H9 (cell line): Measurements from ENCODE around the gene CCDC182. TPM values are rescaled to one million over a fixed set of nuclear protein-coding genes. Genes with fewer than 3 reads are reported as not detected.

Experiments used
- DNase-seq: peaks from one replicate; pipeline ENCODE4 v3.0.0-alpha.2; 2017
- H2AFZ ChIP-seq: one replicate; pipeline ENCODE4 v1.6.1; 2013; ENCODE audit warnings: mild to moderate bottlenecking, low read length, control low read depth, moderate library complexity
- H2AK5ac ChIP-seq: 2 replicates; pipeline ENCODE4 v1.6.1; 2013; ENCODE audit warnings: low read length, control low read depth, mixed read lengths; ENCODE audit not compliant: insufficient read length
- H2BK120ac ChIP-seq: one replicate; pipeline ENCODE4 v1.6.1; 2013; ENCODE audit warnings: low read depth, mild to moderate bottlenecking, low read length, control low read depth, inconsistent platforms; ENCODE audit not compliant: poor library complexity, severe bottlenecking
- H2BK12ac ChIP-seq: 2 replicates; pipeline ENCODE4 v1.6.1; 2013; ENCODE audit warnings: low read length, control low read depth, mixed read lengths, low read depth; ENCODE audit not compliant: insufficient read length
- H2BK15ac ChIP-seq: 2 replicates; pipeline ENCODE4 v1.6.1; 2013; ENCODE audit warnings: low read depth, low read length, control low read depth
- H2BK20ac ChIP-seq: one replicate; pipeline ENCODE4 v1.6.1; 2013; ENCODE audit warnings: low read depth, mild to moderate bottlenecking, low read length, control low read depth, inconsistent platforms; ENCODE audit not compliant: poor library complexity, severe bottlenecking
- H2BK5ac ChIP-seq: 2 replicates; pipeline ENCODE4 v1.6.1; 2013; ENCODE audit warnings: low read length, control low read depth, mixed read lengths; ENCODE audit not compliant: insufficient read length
- H3K14ac ChIP-seq: 2 replicates; pipeline ENCODE4 v1.6.1; 2013; ENCODE audit warnings: low read length, control low read depth; ENCODE audit not compliant: insufficient read depth
- H3K18ac ChIP-seq: 2 replicates; pipeline ENCODE4 v1.6.1; 2013; ENCODE audit warnings: low read depth, mild to moderate bottlenecking, mixed read lengths, low read length, control low read depth; ENCODE audit not compliant: insufficient read length
- H3K23ac ChIP-seq: 2 replicates; pipeline ENCODE4 v1.6.1; 2013; ENCODE audit warnings: low read length, control low read depth, mixed read lengths, low read depth; ENCODE audit not compliant: insufficient read length
- H3K23me2 ChIP-seq: 2 replicates; pipeline ENCODE4 v1.6.1; 2013; ENCODE audit warnings: low read depth, mild to moderate bottlenecking, mixed read lengths, low read length, control low read depth; ENCODE audit not compliant: insufficient read length, poor library complexity, severe bottlenecking
- H3K27ac ChIP-seq: 2 replicates; pipeline ENCODE4 v1.5.1; 2013; ENCODE audit warnings: low read length, control low read depth, mixed read lengths, low read depth; ENCODE audit not compliant: insufficient read length
- H3K27me3 ChIP-seq: 2 replicates; pipeline ENCODE4 v1.6.1; 2013; ENCODE audit warnings: low read length, control low read depth, inconsistent platforms; ENCODE audit not compliant: insufficient read depth
- H3K4ac ChIP-seq: 2 replicates; pipeline ENCODE4 v1.6.1; 2013; ENCODE audit warnings: low read depth, mild to moderate bottlenecking, control low read depth, inconsistent platforms, low read length, moderate library complexity
- H3K4me1 ChIP-seq: 2 replicates; pipeline ENCODE4 v1.6.1; 2013; ENCODE audit warnings: low read length, control low read depth, inconsistent platforms; ENCODE audit not compliant: insufficient read depth
- H3K4me2 ChIP-seq: 2 replicates; pipeline ENCODE4 v1.6.1; 2013; ENCODE audit warnings: low read length, control low read depth, mixed read lengths; ENCODE audit not compliant: insufficient read length, insufficient read depth
- H3K56ac ChIP-seq: 2 replicates; pipeline ENCODE4 v1.6.1; 2013; ENCODE audit warnings: low read depth, mild to moderate bottlenecking, mixed read lengths, low read length, control low read depth; ENCODE audit not compliant: insufficient read length
- H3K79me1 ChIP-seq: 2 replicates; pipeline ENCODE4 v1.6.1; 2013; ENCODE audit warnings: low read depth, mild to moderate bottlenecking, moderate library complexity, low read length, control low read depth, inconsistent platforms; ENCODE audit not compliant: insufficient read depth, poor library complexity, severe bottlenecking
- H3K79me2 ChIP-seq: 2 replicates; pipeline ENCODE4 v1.6.1; 2013; ENCODE audit warnings: low read length, control low read depth, inconsistent platforms; ENCODE audit not compliant: insufficient read depth
- H3K9ac ChIP-seq: 2 replicates; pipeline ENCODE4 v1.6.1; 2013; ENCODE audit warnings: low read length, control low read depth, mixed read lengths; ENCODE audit not compliant: insufficient read length; ENCODE audit errors: extremely low read depth
- H3K9me3 ChIP-seq: one replicate; pipeline ENCODE4 v1.6.1; 2013; ENCODE audit warnings: low read depth, low read length, inconsistent platforms; ENCODE audit not compliant: control insufficient read depth
- H3T11ph ChIP-seq: one replicate; pipeline ENCODE4 v1.6.1; 2013; ENCODE audit warnings: mild to moderate bottlenecking, low read length, control low read depth, inconsistent platforms
- H4K20me1 ChIP-seq: one replicate; pipeline ENCODE4 v1.6.1; 2013; ENCODE audit not compliant: control insufficient read depth, insufficient read length, insufficient read depth
- H4K5ac ChIP-seq: 2 replicates; pipeline ENCODE4 v1.6.1; 2013; ENCODE audit warnings: low read depth, mild to moderate bottlenecking, mixed read lengths, low read length, control low read depth; ENCODE audit not compliant: insufficient read length
- H4K8ac ChIP-seq: replicated peaks from 2 replicates; pipeline ENCODE4 v1.6.1; 2013; ENCODE audit warnings: low read length, control low read depth, mixed read lengths, low read depth; ENCODE audit not compliant: insufficient read length
- H4K91ac ChIP-seq: 2 replicates; pipeline ENCODE4 v1.6.1; 2013; ENCODE audit warnings: low read depth, mild to moderate bottlenecking, moderate library complexity, mixed read lengths, low read length, control low read depth; ENCODE audit not compliant: insufficient read length
- H3K27ac Mint-ChIP-seq, 3 experiments: 2 replicates in 2 of 3; 3 replicates in 1 of 3; pipeline ENCODE4 v1.8.0; 2020 to 2021; ENCODE audit warnings: mixed read lengths in 3 of 3, mild to moderate bottlenecking in 1 of 3, moderate library complexity in 1 of 3
- H3K27me3 Mint-ChIP-seq: 2 replicates; pipeline ENCODE4 v1.8.0; 2021; ENCODE audit warnings: low read depth, mild to moderate bottlenecking, moderate library complexity, mixed read lengths
- H3K36me3 Mint-ChIP-seq, 3 experiments: 2 replicates in 2 of 3; 3 replicates in 1 of 3; pipeline ENCODE4 v1.8.0; 2020 to 2021; ENCODE audit warnings: low read depth in 3 of 3, mixed read lengths in 3 of 3; ENCODE audit not compliant: insufficient read depth in 1 of 3
- H3K4me1 Mint-ChIP-seq, 2 experiments: 2 replicates each; pipeline ENCODE4 v1.8.0; 2020; ENCODE audit warnings: mixed read lengths in 2 of 2
- H3K4me3 Mint-ChIP-seq, 2 experiments: 2 replicates in 1 of 2; 3 replicates in 1 of 2; pipeline ENCODE4 v1.8.0; 2020 to 2021; ENCODE audit warnings: mild to moderate bottlenecking in 2 of 2, mixed read lengths in 2 of 2, moderate library complexity in 1 of 2
- H3K9me3 Mint-ChIP-seq, 2 experiments: 2 replicates in 1 of 2; 3 replicates in 1 of 2; pipeline ENCODE4 v1.8.0; 2020; ENCODE audit warnings: mild to moderate bottlenecking in 2 of 2, mixed read lengths in 2 of 2, moderate library complexity in 1 of 2
- CTCF ChIP-seq: fragments of 200-600 bp; sonication (generic); conservative IDR thresholded peaks from 3 replicates; pipeline ENCODE4 v1.8.0; 2021; ENCODE audit warnings: antibody characterized with exemption, mild to moderate bottlenecking
- WGBS: extraction: QIAGEN DNeasy Blood & Tissue Kit; methylation state at CpG from one replicate; pipeline ENCODE4 v1.1.7; 2013; ENCODE audit warnings: missing lambda C conversion rate, low lambda C conversion rate, mixed read lengths; ENCODE audit not compliant: insufficient read length; ENCODE audit errors: extremely low coverage; 5-methylcytosine and 5-hydroxymethylcytosine counted together
- total RNA-seq: library from RNA; stranded (reverse); gene quantifications from 2 replicates; pipeline ENCODE4 v1.2.1, GENCODE V29; 2021

Gene CCDC182
- total RNA-seq, 1 experiment from 2014 or later, result not detected

- Histone ChIP-seq H3K23ac (no peak overlapping the region), H3K27ac (no peak overlapping the region), H2AFZ (no peak overlapping the region), H3K4ac (no peak overlapping the region), H3K18ac (no peak overlapping the region), H2BK15ac (no peak overlapping the region), H4K5ac (no peak overlapping the region), H3K9ac (no peak overlapping the region), H3K14ac (no peak overlapping the region), H2BK120ac (no peak overlapping the region), H2AK5ac (no peak overlapping the region), H3T11ph (no peak overlapping the region), H3K4me1 (no peaks in the 10 kb centered on the region), H3K56ac (no peak overlapping the region), H4K8ac (no peak overlapping the region), H2BK5ac (no peak overlapping the region), H3K79me2 (no peaks in the 10 kb centered on the region), H2BK12ac (no peak overlapping the region), H3K4me2 (no peak overlapping the region), H4K20me1 (no peaks in the 10 kb centered on the region), H3K79me1 (no peaks in the 10 kb centered on the region), H4K91ac (no peak overlapping the region), H2BK20ac (no peak overlapping the region), H3K23me2 (no peaks in the 10 kb centered on the region), H3K27me3 (no peaks in the 10 kb centered on the region), H3K9me3 (no peaks in the 10 kb centered on the region)
- no peak for TF ChIP-seq CTCF
- Mint-ChIP-seq H3K4me3 (no peak overlapping the region), H3K27me3 (peaks cover 3% of the 10 kb centered on the region; the same call in 1 of the 2 replicates), H3K27ac (no peak overlapping the region), H3K9me3 (peaks cover 8 to 13% of the 10 kb centered on the region in 2 experiments), H3K4me1 (peaks cover 8 to 9% of the 10 kb centered on the region in 2 experiments), H3K36me3 (peaks cover 0 to 14% (median 5%) of the 10 kb centered on the region in 3 experiments; a peak in 5 of 7 replicates)
- no CpG with 5 or more reads among the region's 12 CpGs for WGBS
- no peak for DNase-seq
Measured at GRCh38 chr17:57697891-57698711, 47.0 kb downstream of the CCDC182 start.
